NCI-H1092 treated with DMSO at 0.1 percent for 48 hours (cell line): ENCODE data around the gene KLF12.

Experiments used
- DNase-seq: peaks from one replicate; lab custom pipeline; 2025; lab: John Stamatoyannopoulos, UW

KLF12 gene

GRCh38 chr13:74102691-74103090, 31.5 kb downstream of the KLF12 start:
- no peak for DNase-seq

- no peak for DNase-seq
These were observed 32.8 kb downstream of the KLF12 start for GRCh38 chr13:74101436-74101835.

GRCh38 chr13:74098077-74098476, 36.1 kb downstream of the KLF12 start:
- no peak for DNase-seq

GRCh38 chr13:74097116-74097515, 37.1 kb downstream of the KLF12 start:
- no peak for DNase-seq

- DNase-seq = no peak
These were observed 40.5 kb downstream of the KLF12 start for GRCh38 chr13:74093691-74094090.

- DNase-seq = no peak
These were observed 41.5 kb downstream of the KLF12 start for GRCh38 chr13:74092711-74093110.

- DNase-seq = no peak
These were observed 43.2 kb downstream of the KLF12 start for GRCh38 chr13:74090869-74091605.

GRCh38 chr13:74090397-74090796, 43.8 kb downstream of the KLF12 start:
- no peak for DNase-seq

GRCh38 chr13:74087357-74087756, 46.8 kb downstream of the KLF12 start:
- no peak for DNase-seq
